Adrenal gland (tissue), 5 donors: ENCODE data around the gene CLDN15.

Experiments used
- CTCF ChIP-seq, 6 experiments: fragments of 450-650 bp in 4 of 6; fragments of 200-600 bp in 2 of 6; sonication (generic) in 1 of 6; IDR thresholded peaks; 1 replicate in 5 of 6; 2 replicates in 1 of 6; pipeline versions ENCODE4 v1.5.1 to v1.8.0; 2016 to 2021; ENCODE audit warnings: antibody characterized with exemption in 6 of 6, mild to moderate bottlenecking in 2 of 6, moderate library complexity in 1 of 6
- POLR2A ChIP-seq, 2 donors: fragments of 450-650 bp; IDR thresholded peaks; one replicate each; pipeline ENCODE4 v1.6.1; 2017; ENCODE audit warnings: antibody characterized with exemption in 2 of 2, mild to moderate bottlenecking in 2 of 2, moderate library complexity in 1 of 2
- donor health status: DM: no; HTN: no; CAD: no.

- TF ChIP-seq POLR2A (IDR thresholded peaks at IDR 0.05) (no peak), CTCF (IDR thresholded peaks at IDR 0.05) (no peak)
These were observed 33.4 kb upstream of the CLDN15 start for GRCh38 chr7:101271021-101271420.
